HG03135 (cell line): ENCODE data around the gene SPATA2.
"Not testable (repeated sequence)": the region's sequence is repeated elsewhere in the genome, so short reads cannot be mapped to it uniquely, and the experiment has no call there.

ENCODE experiments used
- ATAC-seq: cut with Tn5 transposase; IDR thresholded peaks from one replicate; pipeline ENCODE4 v1.9.1; 2021; ENCODE audit warnings: mild to moderate bottlenecking, moderate library complexity; ENCODE audit not compliant: unreplicated experiment

SPATA2 gene

DNA sequence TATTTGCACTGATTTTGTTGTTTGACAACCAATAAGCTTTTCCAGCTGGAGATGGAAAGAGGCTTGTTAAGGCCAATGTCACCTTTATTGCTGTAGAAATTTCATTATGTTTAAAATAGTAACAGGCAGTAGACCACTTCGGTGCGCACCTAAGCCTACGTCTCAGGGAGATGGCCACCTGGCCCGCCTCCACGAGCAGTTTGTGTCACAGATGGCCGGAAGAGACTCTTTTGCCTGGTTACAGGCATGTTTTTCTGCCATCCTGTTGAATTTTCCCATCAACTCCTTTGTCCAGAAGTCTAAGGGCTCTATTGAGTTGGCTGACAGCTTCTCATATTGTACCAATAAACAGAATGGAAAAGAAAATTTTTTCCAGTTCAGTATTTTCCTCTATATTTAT is 51.7 kb downstream of the SPATA2 start:
- ATAC-seq = no peak

DNA sequence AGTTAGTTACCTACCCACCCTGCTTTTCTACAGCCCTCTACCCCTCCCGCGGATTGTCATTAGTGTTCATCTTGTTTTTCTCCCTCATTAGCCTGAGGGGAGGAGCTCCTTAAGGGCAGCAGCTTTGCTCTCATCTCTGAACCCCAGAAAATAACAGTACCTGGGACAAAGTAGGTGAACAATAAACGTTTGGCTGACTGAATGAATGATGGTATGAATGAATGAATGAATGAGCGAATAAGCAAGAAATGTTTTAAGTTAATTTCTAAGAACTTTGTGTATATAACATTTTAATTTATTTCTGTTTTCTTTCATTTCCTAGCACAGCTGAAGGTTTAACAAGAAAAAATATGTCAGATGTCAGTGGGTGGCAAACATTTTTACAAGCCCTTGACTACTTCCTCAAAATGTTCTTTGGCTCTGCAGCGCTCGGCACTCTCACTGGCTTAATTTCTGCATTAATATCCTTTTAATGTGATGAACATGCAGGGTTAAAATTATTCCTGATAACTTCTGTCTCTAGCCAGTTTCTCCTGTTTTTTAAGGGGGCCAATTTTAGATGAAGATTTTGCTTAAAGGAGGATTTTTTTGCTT is 52.6 kb downstream of the SPATA2 start:
- no peak for ATAC-seq

DNA sequence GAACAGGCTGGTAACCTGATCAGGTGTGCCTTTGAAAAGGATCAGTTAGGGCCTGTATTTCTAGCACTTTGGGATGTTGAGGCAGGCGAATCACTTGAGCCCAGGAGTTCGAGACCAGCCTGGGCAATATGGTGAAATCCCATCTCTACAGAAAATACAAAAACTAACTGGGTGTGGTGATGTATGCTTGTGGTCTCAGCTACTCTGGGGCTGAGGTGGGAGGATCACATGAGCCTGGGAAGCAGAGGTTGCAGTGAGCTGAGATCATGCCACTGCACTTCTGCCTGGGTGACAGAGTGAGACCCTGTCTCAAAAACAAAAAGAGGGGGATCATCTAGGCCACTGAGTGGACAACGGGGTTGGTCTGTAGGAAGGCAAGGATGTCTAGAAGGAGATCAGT is 54.1 kb downstream of the SPATA2 start:
- not testable (repeated sequence) for ATAC-seq

DNA sequence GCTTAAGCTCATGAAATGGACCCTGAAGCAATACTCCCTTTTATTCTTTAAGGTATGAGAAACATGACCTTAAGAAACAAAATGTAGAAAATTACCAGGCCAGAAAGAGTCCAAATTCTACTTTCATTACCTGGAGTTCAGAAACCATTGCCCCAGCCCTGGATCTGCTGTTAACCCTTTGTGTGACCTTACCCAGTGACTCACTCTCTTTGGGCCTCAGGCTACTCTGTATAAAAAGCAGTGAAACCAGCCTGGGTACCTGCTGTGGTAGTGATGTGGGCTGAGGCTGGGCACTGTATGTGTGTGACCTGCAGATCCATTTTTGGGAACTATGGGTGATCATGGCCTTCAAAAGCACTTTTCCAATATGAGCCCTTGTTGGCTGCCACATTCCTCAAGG is 55.5 kb downstream of the SPATA2 start:
- ATAC-seq = no peak

DNA sequence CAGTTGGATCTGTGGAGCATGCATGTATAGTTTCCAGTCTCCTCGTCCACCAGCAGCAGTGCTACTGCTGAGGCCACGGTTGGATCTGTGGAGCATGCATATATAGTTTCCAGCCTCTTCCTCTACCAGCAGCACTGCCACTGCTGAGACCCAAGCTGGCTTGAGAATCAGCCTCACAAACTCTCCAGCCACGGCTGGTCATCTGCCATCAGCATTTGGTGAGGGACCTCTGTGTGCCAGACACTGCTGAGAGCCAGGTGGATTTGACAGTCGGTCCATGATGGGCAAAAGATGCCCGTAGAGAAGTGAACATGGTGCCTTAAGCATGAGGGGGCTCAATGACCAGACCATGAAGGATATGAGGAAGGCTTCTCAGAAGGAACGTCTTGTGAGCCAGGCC is 56.3 kb downstream of the SPATA2 start:
- no peak for ATAC-seq

DNA sequence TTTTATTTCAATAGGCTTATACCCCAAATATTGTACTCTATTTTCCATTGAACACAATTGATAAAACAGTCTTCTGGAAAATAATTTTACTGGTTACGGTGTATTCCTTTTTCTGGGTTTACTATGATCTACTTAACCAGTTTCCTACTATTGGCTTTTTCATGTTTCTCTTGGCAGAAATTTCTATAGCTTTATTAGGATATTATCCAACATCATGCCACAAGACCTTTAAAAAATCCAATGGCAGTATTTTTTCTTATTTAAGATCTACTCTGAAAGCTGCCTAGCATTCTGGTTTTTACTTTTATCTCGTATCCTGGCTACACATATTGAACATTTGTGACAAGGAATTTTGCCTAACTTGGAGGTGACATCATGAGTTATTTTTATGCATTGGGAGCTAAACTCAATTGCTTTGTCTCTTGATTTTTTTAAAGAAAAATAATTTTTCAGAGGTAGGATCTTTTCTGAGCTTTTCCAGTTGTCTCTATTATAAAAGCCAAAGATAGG is 57.2 kb downstream of the SPATA2 start:
- ATAC-seq = no peak

DNA sequence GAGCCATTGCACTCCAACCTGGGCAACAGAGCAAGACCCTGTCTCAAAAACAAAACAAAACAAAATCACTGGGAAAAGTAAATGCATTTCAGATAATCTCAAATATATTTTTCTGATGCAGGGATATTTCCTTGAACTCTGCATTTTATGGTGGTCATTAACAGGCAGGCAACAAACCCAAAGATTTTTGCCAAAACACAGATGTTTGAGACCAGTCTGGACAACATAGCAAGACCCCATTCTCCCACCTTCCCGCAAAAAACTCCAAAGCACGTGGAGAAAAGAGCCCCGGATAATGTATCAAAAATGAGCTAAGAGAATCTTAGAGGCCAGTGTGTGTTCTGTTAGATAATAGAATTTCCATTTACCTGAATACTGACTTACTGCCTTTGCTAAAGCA is 58.4 kb downstream of the SPATA2 start:
- no peak for ATAC-seq

DNA sequence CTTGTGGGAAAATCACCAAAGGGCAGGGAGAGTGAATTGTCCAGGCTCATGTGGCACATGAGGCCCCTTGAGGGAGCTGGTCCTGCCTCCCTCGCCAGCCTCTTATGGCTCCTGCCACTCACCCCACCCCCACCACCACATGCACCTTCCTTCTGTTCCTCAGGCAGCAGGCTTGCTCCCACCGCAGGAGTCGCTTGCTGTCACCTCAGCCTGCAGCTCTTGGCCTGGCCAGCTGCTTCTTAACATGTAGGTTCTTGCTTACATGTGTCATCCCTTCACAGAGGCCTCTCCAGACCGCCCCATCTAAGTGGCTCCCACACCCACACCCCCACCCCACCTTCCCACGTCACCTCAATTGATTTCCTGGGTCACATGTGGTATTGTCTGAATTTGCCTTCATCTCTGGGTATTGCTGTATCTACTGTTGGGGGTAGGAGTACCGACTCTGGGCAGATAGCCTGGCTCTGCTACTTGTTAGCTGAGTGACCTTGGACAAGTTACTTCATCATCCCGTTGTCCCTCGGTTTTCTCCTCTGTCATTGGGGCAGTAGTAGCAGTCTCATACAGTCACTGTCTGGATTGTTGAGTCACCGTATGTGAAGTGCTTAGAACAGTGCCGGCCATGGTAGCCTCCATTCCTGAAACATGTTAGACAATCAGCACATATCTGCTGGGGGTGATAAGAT is 61.0 kb downstream of the SPATA2 start:
- ATAC-seq = no peak

DNA sequence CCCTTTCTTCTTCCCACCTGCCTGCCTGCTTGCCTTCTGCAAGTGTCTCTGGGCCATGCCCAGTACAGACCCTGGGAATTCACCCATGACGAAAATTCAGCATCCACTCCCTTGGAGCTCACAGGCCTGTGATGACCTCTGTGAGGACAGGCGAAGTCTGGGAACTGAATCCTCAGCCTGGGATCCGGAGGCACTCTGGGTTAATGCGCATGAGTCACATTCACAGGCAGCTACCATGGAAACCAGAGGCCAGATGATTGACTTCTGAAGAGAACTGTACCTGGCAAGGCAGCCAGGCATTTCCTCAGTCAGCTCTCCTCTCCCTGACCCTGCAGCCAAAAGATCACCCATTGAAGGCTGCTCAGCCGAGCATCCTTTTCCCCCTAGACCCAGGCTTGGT is 61.7 kb downstream of the SPATA2 start:
- ATAC-seq = no peak
